ENCODE results near the gene PACSIN1. TPM values are rescaled to one million over a fixed set of nuclear protein-coding genes. Genes with fewer than 3 reads are reported as not detected.

The PACSIN1 gene
- total RNA-seq, 1 experiment from 2014 or later, result 5.0 TPM

DNA sequence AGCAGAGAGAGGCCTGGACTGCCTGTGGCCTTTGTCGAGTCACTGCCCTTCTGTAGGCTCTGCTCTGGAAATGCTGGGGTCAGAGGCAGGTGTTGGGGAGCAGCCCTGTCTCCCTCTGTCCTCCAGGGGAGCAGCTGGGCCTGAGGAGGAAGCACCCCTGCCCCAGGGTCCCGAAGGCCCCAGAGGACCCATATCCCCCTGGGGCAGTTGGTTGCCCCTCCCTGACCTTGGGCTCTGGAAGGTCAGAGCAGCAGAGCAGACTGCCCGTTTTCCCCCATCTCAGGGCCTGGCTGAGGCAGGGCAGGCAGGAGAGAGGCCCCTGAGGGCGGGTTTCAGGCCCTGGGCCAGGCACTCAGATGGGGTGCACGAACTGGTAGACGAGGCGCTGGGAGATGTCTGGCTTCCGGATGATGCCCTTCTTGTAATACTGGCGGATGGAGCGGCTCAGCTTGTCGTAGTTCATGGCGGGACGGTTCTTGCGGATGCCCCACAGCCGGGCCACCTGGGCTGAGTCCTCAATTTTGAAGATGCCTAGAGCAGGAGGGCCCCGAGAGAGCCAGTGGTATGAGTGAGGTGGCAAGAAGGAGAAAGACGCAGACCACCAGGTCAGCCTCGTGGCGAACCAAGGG, 72.2 kb downstream of the PACSIN1 start:
- RAD21 ChIA-PET (ENCODE audit: low non-redundant PET in 1 of 2, low total read pairs in 2 of 2, uncharacterized antibody in 2 of 2, unreplicated experiment in 2 of 2), result no interaction called here
- no peak overlapping the region for H2AFZ ChIP-seq (ENCODE audit: low read depth, low read length, poor library complexity, severe bottlenecking)
- H3K4me3 ChIP-seq (replicated peaks in 1 of 2; ENCODE audit: low read depth in 1 of 2, low read length in 2 of 2), result no peak overlapping the region
- H3K9ac ChIP-seq (ENCODE audit: low read length), result no peak overlapping the region
- H4K20me1 ChIP-seq (ENCODE audit: insufficient read depth), result no peaks in the 10 kb centered on the region
- intact Hi-C loops (cut with micrococcal nuclease), result no loop called here
- TF ChIP-seq, protein P1, sequence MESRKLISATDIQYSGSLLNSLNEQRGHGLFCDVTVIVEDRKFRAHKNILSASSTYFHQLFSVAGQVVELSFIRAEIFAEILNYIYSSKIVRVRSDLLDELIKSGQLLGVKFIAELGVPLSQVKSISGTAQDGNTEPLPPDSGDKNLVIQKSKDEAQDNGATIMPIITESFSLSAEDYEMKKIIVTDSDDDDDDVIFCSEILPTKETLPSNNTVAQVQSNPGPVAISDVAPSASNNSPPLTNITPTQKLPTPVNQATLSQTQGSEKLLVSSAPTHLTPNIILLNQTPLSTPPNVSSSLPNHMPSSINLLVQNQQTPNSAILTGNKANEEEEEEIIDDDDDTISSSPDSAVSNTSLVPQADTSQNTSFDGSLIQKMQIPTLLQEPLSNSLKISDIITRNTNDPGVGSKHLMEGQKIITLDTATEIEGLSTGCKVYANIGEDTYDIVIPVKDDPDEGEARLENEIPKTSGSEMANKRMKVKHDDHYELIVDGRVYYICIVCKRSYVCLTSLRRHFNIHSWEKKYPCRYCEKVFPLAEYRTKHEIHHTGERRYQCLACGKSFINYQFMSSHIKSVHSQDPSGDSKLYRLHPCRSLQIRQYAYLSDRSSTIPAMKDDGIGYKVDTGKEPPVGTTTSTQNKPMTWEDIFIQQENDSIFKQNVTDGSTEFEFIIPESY (IDR thresholded peaks at IDR 0.05; ENCODE audit: extremely low read depth, insufficient replicate concordance, low read length), result no peak
- TF ChIP-seq POLR2AphosphoS5 (IDR thresholded peaks at IDR 0.05; ENCODE audit: low read depth, low read length) (no peak), SIN3A (IDR thresholded peaks at IDR 0.05; ENCODE audit: low read depth) (no peak), REST (IDR thresholded peaks at IDR 0.05; ENCODE audit: low read depth) (no peak), FOSL1 (IDR thresholded peaks at IDR 0.05; ENCODE audit: low read depth) (no peak), SP1 (IDR thresholded peaks at IDR 0.05; ENCODE audit: low read depth) (no peak), EZH2 (IDR thresholded peaks at IDR 0.05) (no peak), CBX3 (IDR thresholded peaks at IDR 0.05; ENCODE audit: low read depth) (no peak), POLR2A (IDR thresholded peaks at IDR 0.05; ENCODE audit: borderline replicate concordance, extremely low read depth, insufficient read depth, insufficient read length) (no peak), ELF1 (IDR thresholded peaks at IDR 0.05; ENCODE audit: borderline replicate concordance, low read depth) (no peak), CEBPB (IDR thresholded peaks at IDR 0.05; ENCODE audit: low read depth) (no peak), SRF (IDR thresholded peaks at IDR 0.05; ENCODE audit: low read depth) (no peak), ZNF274 (IDR thresholded peaks at IDR 0.05; ENCODE audit: low read depth, low read length) (no peak), ZFX (IDR thresholded peaks at IDR 0.05) (no peak), EGR1 (IDR thresholded peaks at IDR 0.05; ENCODE audit: low read depth) (no peak)
- TF ChIP-seq, protein P2, sequence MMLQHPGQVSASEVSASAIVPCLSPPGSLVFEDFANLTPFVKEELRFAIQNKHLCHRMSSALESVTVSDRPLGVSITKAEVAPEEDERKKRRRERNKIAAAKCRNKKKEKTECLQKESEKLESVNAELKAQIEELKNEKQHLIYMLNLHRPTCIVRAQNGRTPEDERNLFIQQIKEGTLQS (IDR thresholded peaks at IDR 0.05), result no peak
- CTCF ChIA-PET, result no interaction called here
- H3K4me2 ChIP-seq (ENCODE audit: low read length), result no peak overlapping the region
- no peak for ATAC-seq
- no peaks in the 10 kb centered on the region for H3K79me2 ChIP-seq (ENCODE audit: insufficient read depth, low read length)
- no peaks in the 10 kb centered on the region for H3K27me3 ChIP-seq (ENCODE audit: insufficient read depth, low read length)
- DNase-seq (ENCODE audit: low read depth, low spot score), result no peak
- POLR2A ChIA-PET, result no interaction called here
- no peaks in the 10 kb centered on the region for H3K9me2 ChIP-seq (ENCODE audit: insufficient read depth)
- H3K4me1 ChIP-seq (ENCODE audit: control insufficient read depth in 1 of 2, insufficient read depth in 2 of 2, low read length in 2 of 2), result peaks cover 3 to 7% of the 10 kb centered on the region in 2 experiments; a peak in 2 of 4 replicates
- H3K27ac ChIP-seq (ENCODE audit: low read depth, low read length), result no peak overlapping the region
- H3K36me3 ChIP-seq (ENCODE audit: control insufficient read depth in 1 of 2, insufficient read depth in 2 of 2, low read length in 2 of 2), result no peaks in the 10 kb centered on the region
- no TSS peak for BruUV-seq (replicated peaks)
- no peaks in the 10 kb centered on the region for H3K9me3 ChIP-seq (ENCODE audit: control insufficient read depth in 1 of 2, insufficient read depth in 1 of 2, low read depth in 1 of 2, low read length in 2 of 2)
